ENCODE measurements around the gene COL25A1.

COL25A1 gene

GRCh38 chr4:108763986-108764385 is 538.5 kb downstream of the COL25A1 start:
- no peak for DNase-seq (ENCODE audit: low read depth in 3 of 3)

GRCh38 chr4:108763226-108763593 is 539.2 kb downstream of the COL25A1 start:
- no peak for DNase-seq (ENCODE audit: low read depth in 3 of 3)

DNA sequence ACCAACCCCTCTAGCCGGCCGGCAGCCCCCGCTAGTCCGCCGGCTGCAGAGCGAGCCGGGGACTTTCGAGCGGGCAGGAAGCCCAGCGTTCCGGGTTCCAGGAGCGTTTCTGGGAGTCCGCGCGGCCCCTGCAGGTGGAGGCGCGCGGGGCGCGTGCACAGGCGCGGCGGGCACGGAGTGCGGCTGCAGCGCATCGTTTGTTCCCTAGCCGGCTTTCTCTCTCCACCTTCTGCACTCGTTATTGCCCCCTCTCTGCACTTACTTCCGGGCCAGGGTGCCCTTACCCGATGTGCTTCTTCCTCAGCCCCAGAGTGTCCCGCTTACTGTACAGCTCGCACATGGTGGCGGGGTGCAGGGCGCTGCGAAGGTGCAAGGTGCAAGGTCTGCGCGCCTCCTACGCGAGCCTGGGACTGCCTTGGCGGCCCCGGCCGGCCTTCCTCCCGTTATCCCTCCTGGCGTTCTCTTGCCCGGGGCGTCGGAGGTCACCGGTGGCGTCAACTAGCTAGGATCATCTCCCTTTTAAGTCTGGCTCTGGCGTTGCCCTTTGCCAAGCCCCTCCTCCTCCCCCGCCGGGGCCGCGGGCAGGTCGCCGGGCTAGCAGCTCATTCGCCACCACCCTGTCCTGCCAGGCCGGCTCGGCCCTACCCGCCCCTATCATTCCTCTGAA is 539.8 kb downstream of the COL25A1 start, which contains the start of gene ETNPPL:
Gene ETNPPL (minus strand): TSS at position 495 of the 667 bp plus-strand sequence. CDS start 155 bp downstream, at position 340.
- peak in 2 of 3 experiments; percentile 1 to 23 for DNase-seq (ENCODE audit: low read depth in 3 of 3)
